GM19395 (cell line): ENCODE data around the gene SNX18.

ENCODE experiments used
- ATAC-seq: cut with Tn5 transposase; IDR thresholded peaks from one replicate; pipeline ENCODE4 v1.9.1; 2021; ENCODE audit warnings: mild to moderate bottlenecking, moderate library complexity; ENCODE audit not compliant: unreplicated experiment

Gene SNX18

DNA sequence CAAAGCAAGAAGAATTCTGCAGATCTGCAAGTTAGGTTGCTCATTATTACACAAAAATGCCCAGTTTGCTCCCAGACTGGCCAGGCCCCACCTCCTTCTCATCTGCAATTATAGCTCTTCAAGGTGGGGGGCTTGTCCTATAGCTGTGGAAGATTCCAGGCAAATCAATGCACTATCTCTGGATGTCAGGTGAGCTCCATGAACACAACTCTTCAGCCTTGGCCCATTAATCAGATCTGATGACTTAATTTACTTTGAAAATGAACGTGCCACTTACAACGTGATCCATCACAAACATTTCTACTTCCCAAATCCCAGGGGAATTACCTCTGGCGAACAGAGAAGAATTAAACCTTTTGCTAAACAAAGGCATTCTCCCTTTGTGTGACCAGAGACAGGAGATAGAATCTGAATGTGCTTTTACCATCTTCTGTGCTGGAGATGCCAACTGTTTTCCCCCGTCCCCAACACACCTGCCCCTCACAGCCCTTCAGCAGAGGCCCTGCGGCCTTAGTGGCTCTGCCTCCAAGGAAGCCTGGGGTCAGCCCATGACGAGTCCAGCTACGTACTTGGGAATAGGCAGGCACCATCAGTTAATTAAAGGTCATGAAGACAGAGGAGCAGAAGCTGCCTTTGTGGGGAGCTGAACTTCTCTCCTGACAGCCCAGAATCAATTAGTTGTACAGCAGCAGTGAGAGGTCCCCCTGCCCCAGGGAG is 60.5 kb downstream of the SNX18 start:
- ATAC-seq = no peak

GRCh38 chr5:54579591-54580295 is 62.2 kb downstream of the SNX18 start:
- ATAC-seq = no peak

DNA sequence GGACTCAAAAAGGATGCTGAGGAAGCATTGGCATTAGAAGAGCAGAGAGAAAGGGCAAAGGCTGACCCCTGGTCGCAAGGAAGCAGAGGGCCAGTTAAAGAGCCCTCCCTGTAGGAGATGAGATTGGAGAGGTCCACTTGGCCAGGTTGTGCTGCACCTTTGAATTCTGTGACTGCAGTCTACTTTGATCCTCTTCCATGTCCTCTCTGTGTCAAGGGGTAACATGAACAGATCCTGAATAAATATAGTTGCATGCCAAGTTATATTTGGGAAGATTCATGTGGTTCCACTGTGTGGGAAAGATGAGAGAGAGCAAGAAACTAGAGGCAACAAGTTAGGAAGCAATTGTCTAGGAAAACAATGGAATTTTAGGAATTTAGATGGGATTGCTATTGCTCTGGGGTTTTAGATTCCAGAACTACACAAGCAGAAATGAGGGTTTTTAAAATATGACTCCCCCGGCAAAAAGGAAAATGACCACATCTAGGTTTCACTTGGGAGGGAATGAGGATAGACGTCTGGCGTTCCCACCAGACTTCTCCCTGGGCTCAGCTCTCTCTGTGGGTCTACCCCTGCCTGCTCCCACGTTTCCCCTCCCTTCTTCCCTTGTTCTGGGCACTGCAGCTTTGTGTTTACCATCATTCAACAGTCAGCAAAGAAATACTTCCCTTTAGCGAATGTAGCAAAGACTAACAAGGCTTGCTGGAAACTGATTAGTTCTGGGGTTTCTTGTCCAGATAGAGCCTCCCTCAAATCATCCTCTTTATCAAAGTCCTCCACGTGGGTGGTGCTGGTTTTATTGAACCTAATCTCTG is 63.6 kb downstream of the SNX18 start:
- no peak for ATAC-seq

GRCh38 chr5:54581831-54582548 is 64.4 kb downstream of the SNX18 start:
- no peak for ATAC-seq

DNA sequence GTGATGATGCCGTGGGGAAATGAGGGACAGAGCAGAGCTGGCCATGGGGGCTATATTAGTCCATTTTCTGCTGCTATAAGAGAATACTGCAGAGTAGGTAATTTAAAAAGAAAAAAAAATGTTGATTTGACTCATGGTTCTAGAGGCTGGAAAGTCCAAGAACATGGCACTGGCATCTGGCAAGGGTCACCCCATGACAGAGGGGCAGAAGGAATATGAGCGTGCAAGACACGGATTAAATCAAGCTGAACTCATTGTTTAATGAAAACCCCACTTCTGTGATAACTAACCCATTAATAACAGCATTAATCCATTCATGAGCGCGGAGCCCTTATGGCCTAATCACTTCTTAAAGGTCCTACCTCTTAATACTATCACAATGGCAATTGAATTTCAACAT is 68.8 kb downstream of the SNX18 start:
- ATAC-seq = no peak

DNA sequence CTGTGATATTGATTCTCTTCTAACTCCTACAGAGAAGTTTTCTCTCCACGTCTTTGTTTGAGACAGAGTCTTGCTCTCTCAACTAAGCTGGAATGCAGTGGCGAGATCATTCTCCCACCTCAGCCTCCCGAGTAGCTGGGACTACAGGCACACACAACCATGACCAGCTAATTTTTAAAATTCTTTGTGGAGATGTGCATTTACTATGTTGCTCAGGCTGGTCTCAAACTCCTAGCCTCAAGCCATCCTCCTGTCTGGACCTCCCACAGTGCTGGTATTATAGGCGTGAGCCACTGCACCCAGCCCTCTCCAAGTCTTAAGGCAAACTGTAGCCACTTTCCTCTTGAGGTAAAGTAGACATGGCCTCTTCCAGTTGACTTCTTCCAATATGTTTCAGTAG is 72.2 kb downstream of the SNX18 start:
- no peak for ATAC-seq

DNA sequence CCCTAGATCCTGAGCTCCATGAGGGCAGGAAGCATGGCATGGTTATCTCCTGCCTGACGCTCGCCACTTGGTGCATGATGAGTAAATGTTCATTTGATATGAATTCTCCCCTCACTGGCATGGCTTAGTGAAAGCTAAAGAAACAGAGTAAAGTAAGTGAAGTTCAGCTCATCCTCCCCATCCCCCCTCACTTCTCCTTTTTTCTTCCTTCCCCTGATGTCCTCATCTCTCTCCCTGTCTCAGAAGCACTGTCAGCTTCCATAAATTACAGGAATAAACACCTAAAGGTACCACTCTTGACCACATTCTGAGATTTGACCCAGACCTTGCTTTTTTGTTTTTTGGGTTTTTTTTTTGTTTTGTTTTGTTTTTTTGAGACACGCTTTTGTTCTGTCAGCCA is 73.3 kb downstream of the SNX18 start:
- ATAC-seq = no peak

- no peak for ATAC-seq
Measured at GRCh38 chr5:54593779-54594178, 76.2 kb downstream of the SNX18 start.

DNA sequence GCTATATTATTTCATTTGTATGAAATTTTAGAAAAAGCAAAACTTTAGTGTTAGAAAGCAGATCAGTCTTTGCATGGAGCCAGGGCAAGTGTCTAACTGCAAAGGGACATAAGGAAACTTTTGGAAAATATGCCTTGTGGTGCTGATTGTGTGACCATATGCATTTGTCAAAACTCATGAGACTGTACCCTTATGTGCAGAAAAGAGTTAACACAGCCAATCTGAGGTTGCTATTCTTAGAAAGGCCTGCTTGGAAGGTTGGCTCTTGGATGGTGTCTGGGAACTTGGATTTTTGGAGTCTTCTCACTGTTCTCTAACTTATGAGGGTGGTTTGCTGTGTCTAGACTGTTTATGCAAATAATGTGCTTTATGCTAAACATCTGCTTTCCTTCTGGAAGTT is 76.6 kb downstream of the SNX18 start:
- ATAC-seq = no peak

DNA sequence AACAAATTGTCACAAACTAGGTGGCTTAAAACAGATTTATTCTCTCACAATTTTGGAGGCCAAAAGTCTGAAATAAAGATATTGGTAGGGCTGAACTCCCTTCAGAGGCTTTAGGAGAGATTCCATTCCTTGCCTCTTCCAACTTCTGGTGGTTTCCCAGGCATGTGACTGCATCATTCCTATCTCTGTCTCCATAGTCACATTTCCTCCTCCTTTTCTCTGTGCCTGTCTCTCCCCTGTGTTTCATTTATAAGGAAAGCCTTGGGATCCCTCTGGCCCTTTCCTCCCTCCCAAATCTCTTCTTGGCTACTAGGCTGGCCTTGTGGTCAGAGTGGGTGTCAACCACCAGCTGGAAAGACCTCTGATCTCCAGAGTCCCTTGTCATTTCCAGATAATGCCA is 78.2 kb downstream of the SNX18 start:
- no peak for ATAC-seq
